TTC549 (cell line): ENCODE data around the gene ZNF541.

Experiments
- FAIRE-seq: peaks from 2 replicates; lab custom pipeline; 2012; peaks lifted over from hg19 to GRCh38; lab: Jason Lieb, UNC

ZNF541 gene

DNA sequence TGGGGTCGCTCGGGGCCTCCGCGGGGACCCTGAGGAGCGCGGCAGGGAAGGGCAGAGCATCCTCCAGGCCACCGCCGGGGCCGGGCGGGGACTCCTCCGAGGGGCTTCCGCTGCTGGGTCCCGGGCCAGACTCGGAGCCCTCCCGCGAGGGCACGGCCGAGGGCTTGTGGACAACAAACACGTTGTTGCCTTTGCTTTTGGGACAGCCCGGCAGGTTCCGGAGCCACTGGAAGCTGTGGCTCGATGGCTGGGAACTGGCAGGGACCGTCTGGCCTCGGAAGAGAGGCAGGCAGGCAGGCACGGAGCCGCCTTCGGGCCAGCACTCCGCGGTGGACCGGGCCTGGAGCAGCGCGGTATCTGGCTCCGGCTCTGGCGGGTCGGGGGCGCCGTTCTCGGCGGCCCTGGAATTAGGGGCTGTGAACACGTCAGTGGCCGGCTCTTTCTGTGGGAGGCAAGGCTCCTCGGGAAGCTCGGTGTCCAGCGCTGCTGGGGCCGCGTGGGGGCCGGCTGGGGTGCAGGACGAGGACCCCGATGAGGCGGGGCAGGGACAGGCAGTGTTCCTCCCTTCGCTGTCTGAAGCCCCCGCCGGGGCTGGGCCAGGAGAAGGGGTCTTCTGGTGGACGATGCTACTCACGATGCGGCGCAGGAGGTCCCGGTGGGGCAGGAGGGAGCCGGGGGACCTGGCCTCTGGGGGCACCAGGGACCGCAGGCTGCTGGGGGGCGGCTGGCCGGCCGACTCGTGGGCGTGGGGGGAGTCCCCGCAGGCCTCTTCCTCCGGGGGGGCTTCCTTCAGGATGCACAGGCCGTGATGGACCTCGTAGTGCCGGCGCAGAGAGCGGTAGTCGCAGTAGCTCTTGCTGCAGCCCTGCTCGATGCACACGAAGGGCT is 27.6 kb downstream of the ZNF541 start:
- no peak for FAIRE-seq

GRCh38 chr19:47544476-47544875 is 28.5 kb downstream of the ZNF541 start:
- no peak for FAIRE-seq

DNA sequence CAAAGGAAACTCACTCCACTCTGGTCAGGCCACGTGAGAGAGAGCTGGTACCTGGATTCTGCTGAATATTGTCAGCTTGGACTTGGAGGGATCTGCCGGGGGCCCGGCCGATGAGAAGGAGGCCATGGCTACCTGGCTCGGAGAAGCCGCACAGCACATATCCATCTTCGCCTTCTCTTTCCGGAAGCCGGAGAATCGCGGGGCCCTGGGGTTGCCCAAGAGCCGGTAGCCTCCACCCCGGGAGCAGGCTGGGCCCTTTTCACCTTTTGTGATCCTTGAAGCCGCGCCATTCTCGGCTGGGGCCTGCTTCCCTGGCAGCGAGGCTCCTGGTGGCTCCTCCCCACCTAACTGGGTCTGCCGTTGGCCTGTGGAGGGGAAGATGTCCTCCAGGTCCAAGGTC is 28.9 kb downstream of the ZNF541 start:
- no peak for FAIRE-seq

- no peak for FAIRE-seq
Measured at GRCh38 chr19:47542030-47542475, 30.9 kb downstream of the ZNF541 start.

DNA sequence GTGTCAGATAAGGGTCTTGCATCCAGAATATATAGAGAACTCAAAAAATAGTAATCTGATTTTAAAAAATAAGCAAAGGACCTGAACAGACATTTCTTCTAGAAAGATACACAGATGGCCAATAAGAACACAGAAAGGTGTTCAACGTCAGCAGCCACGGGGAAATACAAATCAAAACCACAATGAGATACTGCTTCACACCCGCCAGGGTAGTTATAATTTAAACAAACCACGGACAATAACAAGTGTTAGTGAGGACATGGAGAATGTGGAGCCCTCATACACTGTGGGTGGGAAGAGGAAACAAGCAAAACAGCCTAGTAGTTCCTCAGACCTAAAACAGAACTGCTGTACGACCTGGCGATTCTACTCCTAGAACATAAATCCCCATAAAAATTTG is 31.4 kb downstream of the ZNF541 start:
- peak; percentile 97 for FAIRE-seq

DNA sequence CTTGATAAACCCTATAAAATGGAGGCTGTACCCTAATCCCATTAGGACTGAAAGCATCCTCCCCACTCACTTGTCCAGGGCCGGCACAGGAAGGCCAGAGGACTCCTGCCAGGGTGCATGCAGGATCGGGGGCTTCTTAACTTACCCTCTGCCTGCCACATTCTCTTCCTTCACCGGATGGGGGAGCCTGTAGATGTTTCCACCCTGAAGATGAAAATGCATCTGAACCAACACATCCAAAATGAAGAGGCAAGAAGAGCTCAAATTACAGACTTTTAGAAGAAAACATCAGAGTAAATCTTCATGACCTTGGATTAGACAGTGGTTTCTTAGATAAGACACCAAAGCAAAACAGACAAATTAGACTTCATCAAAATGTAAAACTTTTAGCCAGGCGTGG is 32.2 kb downstream of the ZNF541 start:
- peak; percentile 86 for FAIRE-seq

DNA sequence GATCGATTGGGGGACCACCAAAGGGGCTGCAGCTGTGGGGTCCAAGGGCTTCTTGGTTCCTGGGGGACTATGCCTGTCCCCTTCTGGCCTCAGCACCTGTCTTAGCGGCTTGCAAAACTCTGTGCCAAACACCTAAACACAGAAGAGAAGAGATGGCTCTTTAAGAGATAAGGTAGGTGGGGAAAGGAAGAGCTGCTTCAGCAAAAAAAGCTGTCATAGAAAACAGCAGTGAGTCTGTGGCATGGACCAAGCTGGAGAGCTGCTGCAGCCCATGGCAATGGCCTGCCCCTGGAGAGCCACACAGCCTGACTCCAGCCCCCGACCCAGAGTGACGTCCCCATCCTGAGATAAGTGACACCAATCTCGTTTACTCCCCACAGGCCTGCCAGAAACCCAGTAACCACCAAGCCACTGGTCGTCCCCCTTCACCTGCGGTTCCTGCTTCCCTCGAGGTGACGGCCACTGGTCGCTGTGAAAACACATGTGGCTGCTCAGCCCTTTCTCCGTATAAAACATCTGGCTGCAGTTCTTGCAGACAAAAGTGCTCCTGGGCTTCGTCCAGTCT is 33.1 kb downstream of the ZNF541 start:
- no peak for FAIRE-seq

GRCh38 chr19:47538812-47539211 is 34.1 kb downstream of the ZNF541 start:
- FAIRE-seq = no peak

DNA sequence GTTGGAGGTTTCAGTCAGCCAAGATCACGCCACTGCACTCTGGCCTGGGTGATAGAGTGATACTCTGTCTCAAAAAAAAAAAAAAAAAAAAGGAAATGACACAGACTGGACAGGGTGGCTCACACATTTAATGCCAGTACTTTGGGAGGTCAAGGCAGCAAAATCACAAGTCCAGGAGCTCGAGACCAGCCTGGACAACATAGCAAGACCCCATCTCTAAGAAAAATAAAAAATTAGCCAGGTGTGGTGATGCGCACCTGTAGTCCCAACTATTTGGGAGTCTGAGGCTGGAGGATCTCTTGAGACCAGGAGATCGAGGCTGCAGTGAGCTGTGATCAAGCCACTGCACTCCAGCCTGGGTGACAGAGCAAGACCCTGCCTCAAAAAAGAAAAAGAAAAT is 35.5 kb downstream of the ZNF541 start:
- FAIRE-seq = no peak

- FAIRE-seq = no peak
Measured at GRCh38 chr19:47534628-47535027, 38.3 kb downstream of the ZNF541 start.

- no peak for FAIRE-seq
Measured at GRCh38 chr19:47531640-47532387, 41.1 kb downstream of the ZNF541 start.

GRCh38 chr19:47529018-47529742 is 43.8 kb downstream of the ZNF541 start:
- FAIRE-seq = no peak

GRCh38 chr19:47526798-47527197 is 46.1 kb downstream of the ZNF541 start:
- FAIRE-seq = no peak

DNA sequence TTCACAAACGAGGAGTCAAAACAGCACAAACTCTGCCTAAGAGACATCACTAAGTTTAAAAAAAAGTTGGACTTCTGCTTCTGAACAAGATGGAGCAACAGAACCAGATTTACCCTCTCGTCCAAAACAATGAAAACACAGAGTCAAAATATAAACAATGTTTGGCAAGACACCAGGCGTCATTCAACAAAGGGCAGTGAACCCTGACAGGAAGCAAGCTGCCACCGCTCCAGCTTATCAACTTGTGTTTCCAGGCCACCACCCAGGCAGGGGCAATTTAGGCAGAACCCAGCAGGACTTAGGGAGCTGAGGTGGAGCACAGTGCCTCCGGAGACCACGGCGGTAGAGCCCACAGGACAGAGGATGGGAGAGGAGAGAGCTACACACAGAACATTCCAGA is 49.5 kb downstream of the ZNF541 start:
- FAIRE-seq = no peak
